ENCODE data around the gene CISTR.
"Not testable (repeated sequence)": the region's sequence is repeated elsewhere in the genome, so short reads cannot be mapped to it uniquely, and the experiment has no call there.

DNA sequence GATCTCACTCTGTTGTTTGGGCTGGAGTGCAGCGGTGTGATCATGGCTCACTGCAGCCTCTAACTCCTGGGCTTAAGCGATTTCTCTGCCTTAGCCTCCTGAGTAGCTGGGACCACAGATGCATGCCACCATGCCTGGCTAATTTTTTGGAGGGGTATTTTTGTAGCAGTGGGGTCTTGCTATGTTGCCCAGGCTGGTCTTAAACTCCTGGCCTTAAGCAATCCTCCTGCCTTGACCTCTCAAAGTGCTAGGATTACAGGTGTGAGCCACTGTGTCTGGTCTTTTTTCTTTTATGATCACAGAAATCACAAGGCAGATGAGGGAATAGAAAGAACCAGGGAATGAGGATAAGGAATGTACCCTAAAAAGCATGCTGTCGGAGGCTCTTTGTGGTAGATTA is 11.0 kb upstream of the CISTR start:
- TF ChIP-seq, protein P1, sequence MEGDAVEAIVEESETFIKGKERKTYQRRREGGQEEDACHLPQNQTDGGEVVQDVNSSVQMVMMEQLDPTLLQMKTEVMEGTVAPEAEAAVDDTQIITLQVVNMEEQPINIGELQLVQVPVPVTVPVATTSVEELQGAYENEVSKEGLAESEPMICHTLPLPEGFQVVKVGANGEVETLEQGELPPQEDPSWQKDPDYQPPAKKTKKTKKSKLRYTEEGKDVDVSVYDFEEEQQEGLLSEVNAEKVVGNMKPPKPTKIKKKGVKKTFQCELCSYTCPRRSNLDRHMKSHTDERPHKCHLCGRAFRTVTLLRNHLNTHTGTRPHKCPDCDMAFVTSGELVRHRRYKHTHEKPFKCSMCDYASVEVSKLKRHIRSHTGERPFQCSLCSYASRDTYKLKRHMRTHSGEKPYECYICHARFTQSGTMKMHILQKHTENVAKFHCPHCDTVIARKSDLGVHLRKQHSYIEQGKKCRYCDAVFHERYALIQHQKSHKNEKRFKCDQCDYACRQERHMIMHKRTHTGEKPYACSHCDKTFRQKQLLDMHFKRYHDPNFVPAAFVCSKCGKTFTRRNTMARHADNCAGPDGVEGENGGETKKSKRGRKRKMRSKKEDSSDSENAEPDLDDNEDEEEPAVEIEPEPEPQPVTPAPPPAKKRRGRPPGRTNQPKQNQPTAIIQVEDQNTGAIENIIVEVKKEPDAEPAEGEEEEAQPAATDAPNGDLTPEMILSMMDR (IDR thresholded peaks at IDR 0.05; ENCODE audit: low read depth, low read length, poor library complexity, severe bottlenecking) = not testable (repeated sequence)
- TF ChIP-seq EZH2phosphoT487 (IDR thresholded peaks at IDR 0.05; ENCODE audit: borderline replicate concordance, low read length) = not testable (repeated sequence)

Data from DOHH2 (cell line).